GM20431 (cell line): ENCODE data around the gene CPNE6.

Experiments
- in situ Hi-C: fragments of 300-500 bp; cut with MseI, MboI; formaldehyde crosslinking; loops from one replicate; pipeline ENCODE4 v1.15.0; 2020; ENCODE audit warnings: low sequenced_read_pairs; ENCODE audit not compliant: unreplicated experiment

Gene CPNE6

DNA sequence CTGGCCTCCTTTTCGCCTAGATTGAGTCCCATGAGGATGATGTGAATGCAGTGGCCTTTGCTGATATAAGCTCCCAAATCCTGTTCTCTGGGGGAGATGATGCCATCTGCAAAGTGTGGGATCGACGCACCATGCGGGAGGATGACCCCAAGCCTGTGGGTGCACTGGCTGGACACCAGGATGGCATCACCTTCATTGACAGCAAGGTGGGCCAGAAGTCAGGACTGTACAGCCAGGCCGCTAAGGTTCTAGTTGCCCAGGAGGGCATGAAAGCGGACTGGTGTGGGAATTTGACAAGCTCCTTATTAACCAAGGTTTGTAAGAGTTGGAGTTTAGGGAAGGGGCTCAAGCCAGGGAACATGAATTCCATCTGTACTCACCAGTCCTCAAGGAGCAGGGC lies 48.3 kb downstream of the CPNE6 start:
- in situ Hi-C loops = no loop called here

DNA sequence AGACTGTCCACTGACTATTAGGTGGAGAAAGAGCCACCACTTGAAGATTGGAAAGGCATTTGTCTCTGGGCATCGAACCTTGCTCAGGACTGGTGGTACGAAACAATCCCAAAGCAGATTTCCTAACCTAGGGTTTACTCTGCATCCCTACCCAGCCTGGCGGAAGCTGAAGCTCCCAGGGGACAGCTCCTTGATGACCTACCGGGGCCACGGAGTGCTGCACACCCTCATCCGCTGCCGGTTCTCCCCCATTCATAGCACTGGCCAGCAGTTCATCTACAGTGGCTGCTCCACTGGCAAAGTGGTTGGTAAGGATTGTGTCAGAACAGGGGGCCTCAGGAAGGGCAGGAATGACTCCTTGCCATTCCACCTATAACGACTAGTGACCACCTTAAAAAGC lies 49.8 kb downstream of the CPNE6 start:
- in situ Hi-C loops = no loop called here

DNA sequence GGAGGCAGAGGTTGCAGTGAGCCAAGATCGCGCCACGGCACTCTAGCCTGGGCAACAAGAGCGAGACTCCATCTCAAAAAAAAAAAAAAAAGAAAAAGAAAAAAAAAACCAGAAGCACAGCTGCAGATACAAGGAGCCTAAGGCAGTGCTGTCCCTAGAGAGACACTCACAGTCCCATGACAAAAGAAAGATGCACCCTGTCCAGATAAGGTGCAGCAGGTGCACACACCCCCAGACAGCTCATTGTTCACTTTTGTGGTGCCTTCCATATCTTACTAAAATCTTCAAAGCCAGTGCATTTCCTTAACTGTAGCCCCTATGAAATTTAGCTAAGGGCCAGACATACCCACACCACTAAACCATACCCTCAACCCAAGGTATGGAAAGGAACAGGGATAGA lies 51.1 kb downstream of the CPNE6 start:
- in situ Hi-C loops = no loop called here

DNA sequence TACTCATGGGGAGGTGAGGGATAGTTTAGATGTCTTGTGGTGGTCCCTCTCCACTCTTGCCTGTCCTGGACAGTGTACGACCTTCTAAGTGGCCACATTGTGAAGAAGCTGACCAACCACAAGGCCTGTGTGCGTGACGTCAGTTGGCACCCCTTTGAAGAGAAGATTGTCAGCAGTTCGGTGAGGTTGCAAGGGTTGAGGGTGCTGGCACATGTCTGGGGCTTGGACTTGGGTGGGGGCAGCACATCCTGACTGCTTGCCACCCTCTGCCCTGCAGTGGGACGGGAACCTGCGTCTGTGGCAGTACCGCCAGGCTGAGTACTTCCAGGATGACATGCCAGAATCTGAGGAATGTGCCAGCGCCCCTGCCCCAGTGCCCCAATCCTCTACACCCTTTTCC lies 51.5 kb downstream of the CPNE6 start:
- in situ Hi-C loops = no loop called here

DNA sequence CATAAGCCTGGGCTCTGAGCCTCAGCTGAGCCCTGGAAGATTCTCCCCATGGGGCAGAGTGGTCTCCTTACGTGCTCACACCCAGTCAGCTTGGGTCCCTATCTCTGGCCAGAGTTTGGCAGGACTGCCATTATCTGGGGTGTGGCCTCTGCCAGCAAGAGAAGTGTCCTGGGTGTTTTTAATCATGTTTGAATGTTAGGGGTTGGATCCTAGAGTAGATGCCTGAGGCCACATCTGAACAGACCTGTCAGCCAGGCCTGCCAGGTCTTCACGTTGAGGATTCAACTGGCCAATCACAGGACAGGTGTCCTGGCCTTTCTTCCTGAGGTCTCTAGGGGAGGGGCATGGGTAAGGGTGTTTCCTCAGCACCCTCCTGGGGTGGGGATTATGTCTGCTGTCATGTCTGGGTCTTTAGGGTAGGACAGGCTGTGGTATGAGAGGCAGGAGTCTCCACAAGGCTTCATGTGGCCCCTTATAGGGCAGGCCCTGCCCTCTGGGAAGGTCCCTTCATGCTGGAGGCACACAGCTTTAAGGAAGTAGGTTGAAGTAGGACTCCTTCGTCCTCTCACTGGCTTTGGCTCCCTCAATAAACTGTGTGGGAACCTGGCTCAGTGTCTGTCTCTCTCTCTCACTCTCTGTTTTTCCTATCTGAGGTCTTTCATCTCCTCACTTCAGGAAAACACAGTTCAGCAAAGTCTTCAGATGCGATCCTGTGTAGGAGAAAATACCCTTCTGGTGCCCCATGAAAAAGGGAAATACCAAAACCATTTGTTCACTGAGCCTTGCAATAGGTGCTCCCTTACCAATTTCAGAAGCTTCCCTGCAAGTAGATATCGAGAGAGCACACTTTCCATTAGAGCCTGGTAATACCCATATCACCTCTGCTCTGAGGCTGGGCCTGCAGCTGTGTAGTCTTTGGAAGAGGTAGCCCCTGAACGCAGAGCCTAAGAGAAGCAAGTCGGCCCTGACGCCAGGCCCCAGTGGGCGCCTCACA lies 52.4 kb downstream of the CPNE6 start:
- in situ Hi-C loops = no loop called here

DNA sequence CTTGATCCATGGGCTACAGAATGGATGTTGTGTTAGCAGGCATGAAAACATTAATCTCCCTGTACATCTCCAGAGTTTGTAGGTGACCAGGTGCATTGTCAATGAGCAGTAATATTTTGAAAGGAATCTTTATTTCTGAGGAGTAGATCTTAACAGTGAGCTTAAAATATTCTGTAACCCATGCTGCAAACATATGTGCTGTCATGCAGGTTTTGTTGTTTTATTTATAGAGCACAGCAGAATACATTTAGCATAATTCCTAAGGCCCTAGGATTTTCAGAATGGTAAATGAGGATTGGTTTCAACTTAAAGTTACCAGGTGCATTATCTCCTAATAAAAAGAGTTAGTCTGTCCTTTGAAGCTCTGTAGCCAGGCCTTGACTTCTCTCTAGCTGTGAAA lies 55.6 kb downstream of the CPNE6 start:
- in situ Hi-C loops = no loop called here

DNA sequence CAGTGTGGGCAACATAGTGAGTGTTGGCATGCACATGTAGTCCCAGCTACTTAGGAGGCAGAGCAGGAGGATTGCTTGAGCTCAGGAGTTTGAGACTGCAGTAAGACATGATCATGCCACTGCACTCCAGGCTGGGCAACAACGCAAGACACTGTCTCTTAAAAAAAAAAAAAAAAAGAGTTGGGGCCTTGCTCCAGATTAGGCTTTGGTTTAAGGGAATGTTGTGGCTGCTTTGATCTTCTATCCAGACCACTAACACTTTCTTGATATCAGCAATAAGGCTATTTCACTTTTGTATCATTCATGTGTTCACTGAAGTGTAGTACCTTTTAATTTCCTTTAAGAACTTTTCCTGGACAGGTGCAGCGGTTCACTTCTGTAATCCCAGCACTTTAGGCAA lies 56.3 kb downstream of the CPNE6 start:
- in situ Hi-C loops = no loop called here
